GM18526 (cell line): ENCODE measurements around the gene LHX4.

ENCODE experiments used
- POLR2A ChIP-seq: IDR thresholded peaks from 3 replicates; pipeline ENCODE4 v1.6.1; 2011; ENCODE audit not compliant: insufficient read length; ENCODE audit errors: extremely low read depth

LHX4 gene

DNA sequence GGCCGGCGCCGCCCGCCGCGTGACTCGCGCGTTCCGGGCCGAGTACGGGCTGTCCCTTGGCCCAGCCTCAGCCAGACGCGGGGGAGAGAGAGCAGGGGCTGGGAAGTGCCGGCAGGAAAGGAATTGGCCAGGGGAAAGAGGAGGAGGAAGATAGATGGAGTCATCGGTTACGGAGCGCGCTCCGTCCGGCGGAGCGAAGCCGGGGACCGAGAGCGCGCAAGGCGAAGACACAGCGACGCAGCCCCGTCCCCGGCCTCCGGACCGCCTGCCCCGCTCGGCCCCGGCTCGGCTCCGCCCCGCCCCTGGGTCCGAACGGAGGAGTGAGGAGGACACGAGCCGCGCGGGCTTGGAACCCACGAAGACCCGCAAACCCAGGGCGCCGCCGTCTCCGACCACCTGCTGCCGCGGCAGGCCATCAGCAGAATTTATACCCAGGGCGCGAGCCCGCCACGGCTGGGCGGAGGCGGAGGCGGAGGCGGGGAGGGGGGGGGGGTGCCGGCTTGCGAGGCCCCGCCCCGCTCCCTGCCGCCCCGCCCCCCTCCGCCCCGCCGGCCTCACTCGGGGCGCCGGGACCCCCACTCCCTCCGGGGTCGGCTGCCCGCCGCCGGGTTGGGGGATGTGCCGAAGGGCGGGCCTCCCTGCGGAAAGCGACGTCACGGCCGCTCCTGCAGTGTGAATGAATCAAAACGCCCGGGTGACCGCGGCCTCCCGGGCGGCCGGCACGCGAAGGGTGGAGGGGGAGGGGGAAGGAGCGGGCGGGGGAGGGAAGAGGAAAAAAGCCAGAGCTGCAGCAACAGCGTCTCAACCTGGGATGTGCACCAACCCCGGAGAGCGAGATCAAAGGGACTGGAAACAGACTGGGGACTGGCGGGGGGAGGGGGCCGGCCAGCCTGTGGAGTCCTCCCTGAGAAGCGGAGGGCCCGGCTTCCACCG, at the start of gene LHX4:
Gene LHX4 (plus strand): TSS at position 782 of the 933 bp plus-strand sequence. CDS start 266 bp downstream, outside the sequence.
- no peak for TF ChIP-seq POLR2A

DNA sequence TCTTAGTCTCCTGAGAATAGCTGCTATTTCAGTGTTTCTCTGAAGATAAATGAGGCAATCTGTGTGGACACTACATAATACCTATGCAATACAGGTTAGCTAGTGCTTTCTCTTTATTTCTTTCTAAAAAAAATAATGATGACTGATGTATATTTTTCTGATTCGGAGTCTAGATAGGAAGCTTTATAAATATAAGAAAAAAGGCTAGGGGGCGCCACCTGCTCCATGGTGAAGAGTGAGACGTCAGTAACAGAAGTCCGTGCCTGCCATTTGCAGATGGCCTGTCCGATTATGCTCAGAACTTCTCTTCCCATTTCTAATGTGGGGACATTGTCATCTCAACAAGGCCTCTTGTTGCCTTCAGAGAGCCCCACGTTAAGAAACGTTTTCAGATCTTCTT, 49.0 kb upstream of the LHX4 start:
- no peak for TF ChIP-seq POLR2A

DNA sequence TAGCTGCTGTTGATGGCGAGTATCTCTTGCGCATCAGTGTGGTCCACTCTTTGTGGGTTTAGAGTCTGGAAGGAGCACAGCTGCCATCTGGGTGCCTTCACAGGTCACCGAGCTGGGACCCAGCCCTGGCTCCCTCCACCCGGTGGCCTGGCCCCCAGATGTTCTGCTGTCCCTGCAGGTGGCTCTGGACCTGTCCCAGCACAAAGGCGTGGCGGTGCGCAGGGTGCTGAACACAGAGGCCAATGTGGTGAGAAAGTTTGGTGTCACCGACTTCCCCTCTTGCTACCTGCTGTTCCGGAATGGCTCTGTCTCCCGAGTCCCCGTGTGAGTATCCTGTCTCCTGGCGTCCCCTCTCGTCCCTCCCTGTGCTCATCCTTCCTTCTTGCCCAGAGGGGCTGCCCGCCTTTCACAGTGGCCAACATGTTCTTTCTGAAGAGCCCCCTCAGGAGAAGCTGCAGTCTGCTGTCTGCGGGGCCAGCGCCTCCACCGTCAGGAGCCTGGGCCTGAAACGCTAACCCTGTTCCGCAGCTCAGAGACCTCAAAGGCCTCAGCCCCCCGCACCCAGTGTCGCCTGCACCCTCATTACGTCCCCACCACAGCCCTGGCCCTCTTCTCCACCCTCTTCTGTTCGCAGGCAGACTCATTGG, 47.9 kb upstream of the LHX4 start:
- TF ChIP-seq POLR2A = no peak

DNA sequence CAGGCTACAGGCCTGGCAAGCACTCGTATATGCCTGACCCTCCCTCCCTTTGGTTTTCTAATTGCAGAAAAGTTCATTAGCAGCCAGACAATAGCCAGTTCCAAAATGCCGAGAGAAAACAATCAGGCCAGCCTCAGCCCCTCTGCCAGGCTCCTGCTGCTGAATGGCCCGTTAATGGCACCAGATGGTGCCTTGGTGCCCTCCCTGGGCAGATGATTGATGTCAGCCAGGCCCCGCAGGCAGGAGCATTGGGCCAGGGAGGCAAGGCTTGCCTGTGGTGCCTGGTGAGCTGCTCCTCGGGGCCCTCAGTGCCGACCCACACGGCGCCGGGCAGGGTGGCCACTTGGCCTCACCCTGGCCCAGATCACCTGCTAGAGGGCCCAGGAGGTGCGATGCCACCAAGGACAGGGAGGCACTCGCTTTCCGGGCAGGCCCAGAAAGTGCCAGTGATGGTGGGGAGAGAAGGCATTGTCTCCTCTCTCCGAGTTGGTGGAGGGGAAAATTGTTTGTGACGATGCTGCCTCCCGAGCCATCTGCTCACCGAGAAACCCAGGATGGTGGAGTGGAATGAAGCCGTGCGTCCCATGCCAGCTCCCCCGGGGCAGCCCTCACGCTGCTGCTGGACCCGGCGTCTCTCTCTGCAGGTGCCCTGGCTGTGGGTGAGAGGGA, 47.3 kb upstream of the LHX4 start:
- TF ChIP-seq POLR2A = no peak

DNA sequence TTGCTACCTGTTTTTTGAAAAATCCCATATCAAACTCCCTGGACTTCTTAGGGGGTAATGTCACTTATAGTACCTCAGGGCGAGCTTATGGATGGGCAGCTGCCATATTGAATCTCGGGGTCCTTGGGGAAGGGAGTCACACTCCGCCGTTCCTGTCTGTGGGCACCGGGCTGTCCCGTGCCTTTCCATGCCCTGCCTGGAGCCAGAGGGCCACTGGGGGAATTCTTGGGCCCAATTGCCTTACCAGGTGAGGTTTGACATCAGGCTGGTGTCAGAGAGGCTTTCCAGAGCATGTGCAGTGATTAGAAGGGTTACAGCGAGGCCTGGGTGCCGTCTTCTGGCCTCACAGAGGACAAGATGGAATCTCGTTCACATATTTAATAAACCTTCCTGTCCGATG, 46.6 kb upstream of the LHX4 start:
- TF ChIP-seq POLR2A = no peak

DNA sequence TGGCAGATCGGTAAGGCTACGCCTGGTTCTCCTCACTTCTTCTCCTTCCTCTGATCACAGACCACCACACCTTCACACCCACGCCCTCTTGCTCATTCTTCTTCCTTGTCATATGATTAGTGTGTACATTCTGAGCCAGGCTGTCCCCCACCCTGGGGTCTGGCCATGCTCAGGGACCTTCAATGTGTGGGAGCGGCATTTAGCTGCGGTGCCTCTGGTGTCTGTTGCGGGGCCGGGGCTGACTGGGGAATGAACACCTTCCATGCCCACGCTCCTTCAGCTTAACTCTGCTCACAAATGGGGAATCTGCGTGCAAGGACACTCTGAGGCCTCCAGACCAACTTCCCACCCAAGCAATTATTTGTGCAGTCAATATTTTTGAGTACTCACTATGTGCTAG, 46.0 kb upstream of the LHX4 start:
- TF ChIP-seq POLR2A = no peak

DNA sequence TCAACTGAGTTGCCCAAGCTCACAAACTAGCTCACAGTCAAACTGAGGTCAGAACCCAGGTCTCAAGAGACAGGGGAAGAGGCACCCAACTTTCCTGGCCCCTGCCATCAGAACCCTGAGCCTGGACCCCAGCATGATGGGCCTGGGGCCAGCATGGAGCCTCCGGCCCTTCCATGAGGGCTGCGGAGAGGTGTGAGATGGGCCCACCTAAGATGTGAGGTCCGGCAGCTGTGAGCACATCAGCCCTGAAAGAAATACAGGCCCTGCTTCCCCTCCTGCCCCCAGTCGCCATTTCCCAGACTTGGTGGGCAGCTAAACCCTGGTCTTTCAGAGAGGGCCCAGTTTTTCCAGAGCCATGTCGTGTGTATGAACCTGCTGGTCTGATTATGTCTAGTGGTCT, 44.8 kb upstream of the LHX4 start:
- no peak for TF ChIP-seq POLR2A

DNA sequence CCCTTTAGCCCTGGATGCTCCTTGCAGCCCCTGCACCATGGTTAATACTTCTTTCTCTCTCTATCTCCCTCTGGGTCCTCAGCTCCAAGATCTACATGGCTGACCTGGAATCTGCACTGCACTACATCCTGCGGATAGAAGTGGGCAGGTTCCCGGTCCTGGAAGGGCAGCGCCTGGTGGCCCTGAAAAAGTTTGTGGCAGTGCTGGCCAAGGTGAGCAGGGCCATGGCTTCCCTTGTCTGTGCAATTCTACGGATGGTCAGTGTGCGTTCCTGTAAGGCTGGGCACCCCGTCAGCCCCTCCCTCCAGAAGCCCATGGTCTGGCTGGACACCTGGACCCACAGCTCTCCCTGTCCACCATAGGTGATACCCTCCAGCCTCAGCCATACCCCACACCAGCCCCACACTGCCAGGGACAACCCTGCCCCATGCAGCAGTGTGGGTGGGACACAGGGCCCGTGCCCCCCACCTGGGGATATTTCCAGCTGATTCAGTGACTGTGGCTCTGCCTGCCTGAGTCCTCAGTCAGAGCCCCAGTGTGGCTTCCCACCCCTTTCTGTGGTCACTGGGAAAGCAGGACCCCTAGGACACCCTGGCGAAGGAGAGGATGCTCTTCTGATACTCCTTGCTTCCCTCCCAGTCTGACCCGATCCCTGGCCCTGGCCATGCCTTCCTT, 44.0 kb upstream of the LHX4 start:
- TF ChIP-seq POLR2A = no peak

DNA sequence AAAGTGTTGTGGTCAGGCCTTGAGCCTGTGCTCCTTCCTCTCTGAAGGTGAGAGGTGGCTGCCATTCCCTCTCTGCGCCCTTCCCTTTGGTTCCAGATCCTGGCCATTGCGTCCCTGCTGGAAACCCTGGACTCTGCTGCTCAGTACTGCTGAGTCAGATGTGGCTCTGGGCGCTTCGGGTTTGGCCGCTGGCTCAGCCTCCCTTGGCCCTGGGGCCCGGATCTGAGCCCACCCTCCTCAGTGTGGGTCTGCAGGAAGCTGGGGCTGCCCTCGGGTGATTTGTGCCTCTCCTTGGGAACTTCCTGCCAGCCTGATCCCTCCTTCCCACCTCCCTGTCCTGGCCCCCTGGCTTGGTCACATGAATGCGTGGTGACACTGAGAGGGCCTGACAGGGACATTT, 43.2 kb upstream of the LHX4 start:
- TF ChIP-seq POLR2A = no peak

DNA sequence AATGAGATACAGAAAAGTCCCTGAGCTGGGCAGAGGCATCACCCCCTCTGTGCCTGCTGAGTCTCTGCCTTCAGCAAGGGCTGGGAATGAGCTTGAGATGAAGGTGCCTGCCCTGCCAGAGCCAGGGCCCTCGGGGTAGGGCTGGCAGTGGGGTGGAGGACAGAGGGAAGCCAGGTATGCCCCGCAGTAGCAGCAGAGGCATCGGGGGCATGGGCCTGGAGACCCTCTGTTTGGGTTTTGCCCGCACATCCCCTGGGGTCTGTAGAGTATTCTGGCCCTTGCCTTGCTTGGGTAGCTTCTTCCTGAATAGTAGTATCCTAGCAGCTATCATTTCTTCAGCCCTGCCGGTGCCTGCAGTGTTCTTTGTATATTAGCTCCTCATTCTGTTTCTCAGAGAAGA, 42.4 kb upstream of the LHX4 start:
- TF ChIP-seq POLR2A = no peak

DNA sequence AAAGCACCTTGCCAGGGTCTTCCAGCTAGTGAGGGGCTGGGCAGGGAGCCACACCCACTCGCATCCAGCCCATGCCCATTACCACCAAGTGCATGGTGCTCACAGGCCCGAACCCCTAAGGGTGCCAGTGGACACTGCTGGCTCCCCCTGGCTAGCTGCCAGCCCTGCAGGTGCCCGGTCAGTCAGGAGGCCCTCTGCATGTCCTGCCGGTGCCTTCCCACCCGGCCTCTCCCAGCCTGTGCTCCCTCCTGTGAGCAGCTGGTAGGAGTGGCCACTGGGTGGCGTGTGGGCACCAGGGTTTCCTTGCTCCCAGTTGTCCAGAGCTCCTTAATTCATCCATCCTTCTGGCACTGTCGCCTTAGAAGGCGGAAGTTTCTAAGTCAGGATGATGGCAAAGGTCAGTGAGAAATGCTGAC, 42.0 kb upstream of the LHX4 start:
- no peak for TF ChIP-seq POLR2A

DNA sequence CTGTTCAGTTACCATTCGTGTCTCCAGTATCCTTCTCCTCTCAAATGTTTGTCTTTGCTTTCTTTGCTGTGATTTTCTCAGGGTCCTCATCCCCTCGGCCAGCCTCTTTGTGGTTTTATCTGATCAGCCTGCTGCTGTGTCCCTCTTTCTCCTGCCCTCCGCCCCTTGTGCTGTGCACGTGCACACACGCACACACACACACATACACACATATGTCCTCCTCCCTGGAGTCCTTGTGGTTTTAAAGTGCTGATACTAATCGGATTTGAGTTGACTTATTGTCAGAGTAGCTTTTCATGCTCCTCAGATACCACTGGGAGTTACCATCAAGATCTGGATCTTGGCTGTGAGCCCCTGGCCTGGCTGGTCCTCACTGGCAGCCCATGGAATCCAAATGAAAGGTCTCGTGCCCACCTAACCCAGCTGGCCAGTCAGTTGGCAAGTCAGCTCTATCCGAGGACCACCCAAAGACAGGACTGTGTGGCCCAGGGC, 41.3 kb upstream of the LHX4 start:
- no peak for TF ChIP-seq POLR2A

DNA sequence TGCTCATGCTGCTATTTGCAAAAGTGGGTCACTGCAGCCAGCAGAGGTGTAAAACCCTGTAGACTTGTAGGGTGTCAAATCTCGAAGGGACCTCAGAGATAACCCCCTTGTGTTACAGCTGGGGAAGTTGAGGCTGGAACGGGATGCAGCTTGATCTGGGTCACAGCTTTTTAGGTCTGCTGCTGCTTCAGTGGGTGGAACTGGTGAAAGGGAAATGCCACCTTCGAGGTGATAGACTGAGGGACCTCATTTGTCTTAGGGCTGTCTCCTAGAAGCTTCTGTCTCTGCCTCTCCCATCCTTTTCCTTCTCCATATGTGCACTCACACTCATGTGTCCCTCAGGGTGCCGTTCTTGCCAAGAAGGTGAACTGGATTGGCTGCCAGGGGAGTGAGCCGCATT, 40.0 kb upstream of the LHX4 start:
- TF ChIP-seq POLR2A = no peak

DNA sequence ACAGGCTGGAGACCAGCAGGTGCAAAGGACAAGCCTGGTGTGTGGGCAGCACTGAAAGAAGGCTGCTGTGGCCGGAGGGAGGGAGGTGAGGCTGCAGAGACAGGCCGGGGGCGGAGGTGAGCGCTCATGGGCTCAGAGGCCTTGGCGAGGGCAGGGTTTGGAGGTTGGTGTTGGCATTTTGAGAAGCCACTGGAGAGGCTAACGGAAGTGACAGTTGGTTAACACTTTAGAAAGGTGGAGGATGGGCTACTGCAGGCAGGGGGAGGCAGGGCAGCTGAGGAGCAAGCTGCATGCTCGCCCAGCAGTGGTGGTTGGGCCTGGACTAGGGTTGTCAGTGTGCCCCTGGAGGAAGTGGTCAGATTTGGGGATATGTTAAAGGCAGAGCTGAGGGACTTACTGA, 37.9 kb upstream of the LHX4 start:
- TF ChIP-seq POLR2A = no peak
